ENCODE results near the gene TNFSF8.
A peak's percentile ranks its signal among the peaks of the same experiment; 100 is the strongest.

TNFSF8 gene

GRCh38 chr9:114936581-114936980, 6.2 kb upstream of the TNFSF8 start:
- DNase-seq: no peak
- ATAC-seq: no peak

GRCh38 chr9:114935119-114935518, 4.7 kb upstream of the TNFSF8 start:
- DNase-seq (no peak), ATAC-seq (no peak)

GRCh38 chr9:114932502-114932901, 2.1 kb upstream of the TNFSF8 start:
- ATAC-seq (no peak), DNase-seq (no peak)

- DNase-seq (no peak), ATAC-seq (no peak)
These were observed 1.0 kb upstream of the TNFSF8 start for GRCh38 chr9:114931407-114931806.

GRCh38 chr9:114929201-114929600, 1.2 kb downstream of the TNFSF8 start:
- no peak for ATAC-seq
- DNase-seq: no peak

- DNase-seq (no peak), ATAC-seq (no peak)
These were observed 1.7 kb downstream of the TNFSF8 start for GRCh38 chr9:114928671-114929070.

- DNase-seq (no peak), ATAC-seq (no peak)
These were observed 2.3 kb downstream of the TNFSF8 start for GRCh38 chr9:114928136-114928535.

- DNase-seq (no peak), ATAC-seq (no peak)
These were observed 4.7 kb downstream of the TNFSF8 start for GRCh38 chr9:114925672-114926071.

- no peak for DNase-seq
- no peak for ATAC-seq
These were observed 5.4 kb downstream of the TNFSF8 start for GRCh38 chr9:114925039-114925438.

GRCh38 chr9:114924327-114924726, 6.1 kb downstream of the TNFSF8 start:
- DNase-seq (no peak), ATAC-seq (no peak)

GRCh38 chr9:114923918-114924317, 6.5 kb downstream of the TNFSF8 start:
- DNase-seq (no peak), ATAC-seq (no peak)

- ATAC-seq (no peak), DNase-seq (no peak)
These were observed 9.2 kb downstream of the TNFSF8 start for GRCh38 chr9:114921171-114921570.

GRCh38 chr9:114919611-114920010, 10.8 kb downstream of the TNFSF8 start:
- DNase-seq (no peak), ATAC-seq (peak; percentile 80)

GRCh38 chr9:114916481-114916880, 13.9 kb downstream of the TNFSF8 start:
- no peak for DNase-seq
- no peak for ATAC-seq

- no peak for ATAC-seq
- no peak for DNase-seq
These were observed 16.3 kb downstream of the TNFSF8 start for GRCh38 chr9:114914139-114914538.

- DNase-seq: no peak
- no peak for ATAC-seq
These were observed 16.7 kb downstream of the TNFSF8 start for GRCh38 chr9:114913656-114914055.

- DNase-seq (no peak), ATAC-seq (no peak)
These were observed 17.2 kb downstream of the TNFSF8 start for GRCh38 chr9:114913217-114913616.

GRCh38 chr9:114911167-114911821, 19.1 kb downstream of the TNFSF8 start:
- DNase-seq (no peak), ATAC-seq (no peak)

GRCh38 chr9:114910541-114910940, 19.9 kb downstream of the TNFSF8 start:
- ATAC-seq: no peak
- no peak for DNase-seq

- DNase-seq: no peak
- ATAC-seq: no peak
These were observed 20.7 kb downstream of the TNFSF8 start for GRCh38 chr9:114909661-114910060.

- peak; percentile 46 for DNase-seq
- ATAC-seq: peak; percentile 93
These were observed 21.5 kb downstream of the TNFSF8 start for GRCh38 chr9:114908805-114909448.

- ATAC-seq: peak; percentile 71
- DNase-seq: no peak
These were observed 22.2 kb downstream of the TNFSF8 start for GRCh38 chr9:114908104-114908622.

- peak; percentile 45 for DNase-seq
- no peak for ATAC-seq
These were observed 23.3 kb downstream of the TNFSF8 start for GRCh38 chr9:114906922-114907571.
